Activated CD8-positive, alpha-beta memory T cell treated with anti-CD3 and anti-CD28 coated beads for 24 hours (primary cell): ENCODE data around the gene CES4A.
"Not testable (repeated sequence)": the region's sequence is repeated elsewhere in the genome, so short reads cannot be mapped to it uniquely, and the experiment has no call there.

Source experiments
- DNase-seq: peaks from one replicate; pipeline ENCODE4 v3.0.0-alpha.2; 2020

The CES4A gene

DNA sequence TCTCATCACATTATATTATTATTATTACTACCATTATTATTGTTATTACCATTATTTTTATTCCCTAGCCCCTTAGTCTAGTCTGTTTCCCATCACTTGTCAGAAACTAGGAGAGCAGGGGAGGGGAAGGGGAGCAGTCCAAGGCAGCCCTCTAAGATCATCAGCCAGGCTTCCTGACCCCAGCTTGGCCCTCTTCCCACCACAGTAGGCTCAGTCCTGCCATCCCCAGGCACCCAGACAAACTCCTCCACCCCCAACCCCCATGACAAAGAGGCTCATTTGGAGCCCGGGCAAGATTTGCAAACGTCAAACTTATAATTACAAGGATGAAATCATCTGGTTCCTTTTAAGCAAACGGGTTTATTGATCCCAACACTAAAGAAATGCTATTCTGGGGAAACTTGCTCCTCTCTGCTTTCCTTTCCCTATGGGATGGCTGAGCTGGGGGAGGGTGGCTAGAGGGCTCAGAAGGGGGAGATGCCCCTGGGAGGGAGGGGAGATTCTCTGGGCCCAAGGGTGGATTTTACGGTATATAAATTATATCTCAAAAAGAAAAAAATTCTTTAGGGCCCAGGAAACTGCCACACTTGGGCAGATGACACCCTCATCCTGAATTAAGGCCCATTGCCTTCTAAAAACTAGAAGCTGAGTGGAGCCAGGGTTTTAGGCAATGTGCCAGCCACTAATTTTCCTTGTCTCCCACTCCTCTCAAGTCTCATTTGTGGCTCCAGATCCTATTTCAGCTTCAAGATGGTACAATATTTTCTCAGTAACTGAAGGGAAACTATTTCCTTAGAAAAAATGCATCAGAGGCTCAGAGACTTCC lies 36.2 kb downstream of the CES4A start:
- peak; percentile 33 for DNase-seq

DNA sequence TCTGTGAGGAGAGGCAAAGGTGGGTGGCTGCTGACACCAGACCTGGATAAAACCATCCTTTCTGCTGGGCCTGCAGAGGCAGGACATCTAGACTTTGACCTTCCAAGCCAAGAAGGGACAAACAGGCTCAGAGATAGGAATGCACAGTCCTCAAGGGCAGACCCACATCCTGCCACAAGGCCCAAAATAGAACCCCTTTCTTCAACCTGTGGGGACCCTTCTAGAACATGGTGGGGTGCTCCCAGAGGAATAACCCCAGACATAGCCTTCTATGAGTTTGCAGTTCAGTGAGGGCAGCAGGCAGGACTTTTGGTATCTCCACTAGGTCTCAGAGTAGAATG lies 36.8 kb downstream of the CES4A start:
- DNase-seq = peak; percentile 40

DNA sequence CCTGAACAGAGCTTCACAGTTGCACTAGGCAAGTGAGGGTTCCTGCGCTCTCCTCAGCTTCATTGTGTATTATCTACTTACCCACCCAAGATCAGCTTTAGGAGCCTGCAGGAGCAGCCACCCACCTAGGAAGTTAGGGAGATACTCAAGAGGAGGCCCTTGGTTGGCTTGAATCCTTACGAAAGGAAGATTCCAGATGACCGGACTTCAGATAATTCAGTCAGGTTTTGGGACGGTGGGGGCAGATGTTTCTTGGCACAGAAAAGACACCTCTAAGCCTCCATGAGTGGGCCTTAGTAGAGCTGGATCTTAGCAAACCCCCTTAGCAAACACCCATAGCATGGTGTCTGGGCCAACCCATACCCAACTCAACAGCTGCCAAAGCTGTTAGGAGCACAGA lies 38.2 kb downstream of the CES4A start:
- peak; percentile 40 for DNase-seq

DNA sequence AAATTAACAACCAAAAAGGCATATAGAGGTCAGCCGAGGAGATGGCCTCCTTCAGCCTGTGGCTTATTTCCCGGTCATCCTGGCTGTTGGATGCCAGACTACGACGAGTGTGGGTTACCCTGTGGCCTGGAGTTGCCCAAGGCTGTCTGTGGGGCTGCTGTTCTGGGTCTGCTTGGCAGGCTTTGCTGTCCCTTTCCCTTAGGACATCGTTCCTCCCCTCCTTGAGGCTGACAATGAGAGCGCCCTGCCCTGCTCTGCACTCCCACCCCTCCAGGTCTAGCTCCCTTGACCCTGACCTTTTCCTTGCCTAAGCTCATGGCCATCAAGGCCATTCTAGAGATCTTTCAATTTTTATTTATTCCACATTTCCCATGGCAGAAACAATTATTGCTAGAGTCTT lies 38.7 kb downstream of the CES4A start:
- peak; percentile 43 for DNase-seq

DNA sequence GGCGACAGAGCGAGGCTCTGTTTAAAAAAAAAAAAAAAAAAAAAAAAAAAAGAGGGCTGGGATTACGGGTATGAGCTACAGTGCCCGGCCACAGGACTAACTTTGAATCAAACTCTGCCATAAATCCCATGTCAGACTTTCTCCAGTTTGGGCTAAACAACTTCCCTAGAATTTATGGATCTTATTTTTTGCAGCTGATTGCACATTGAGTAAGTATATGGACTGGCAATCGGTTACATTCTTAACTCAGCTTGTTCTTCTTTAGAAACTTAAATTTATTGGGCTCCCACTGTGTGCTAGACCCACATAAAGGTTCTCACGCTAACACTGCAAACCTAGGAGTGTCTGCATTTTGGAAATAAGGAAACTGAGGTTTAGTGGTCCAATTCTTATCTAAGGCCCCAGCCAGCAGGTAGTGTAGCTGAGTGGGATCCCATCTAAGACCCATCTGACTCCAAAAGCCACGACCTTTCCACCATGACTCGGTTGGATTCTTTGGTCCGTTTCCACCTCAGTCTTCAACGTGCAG lies 39.8 kb downstream of the CES4A start:
- no peak for DNase-seq

DNA sequence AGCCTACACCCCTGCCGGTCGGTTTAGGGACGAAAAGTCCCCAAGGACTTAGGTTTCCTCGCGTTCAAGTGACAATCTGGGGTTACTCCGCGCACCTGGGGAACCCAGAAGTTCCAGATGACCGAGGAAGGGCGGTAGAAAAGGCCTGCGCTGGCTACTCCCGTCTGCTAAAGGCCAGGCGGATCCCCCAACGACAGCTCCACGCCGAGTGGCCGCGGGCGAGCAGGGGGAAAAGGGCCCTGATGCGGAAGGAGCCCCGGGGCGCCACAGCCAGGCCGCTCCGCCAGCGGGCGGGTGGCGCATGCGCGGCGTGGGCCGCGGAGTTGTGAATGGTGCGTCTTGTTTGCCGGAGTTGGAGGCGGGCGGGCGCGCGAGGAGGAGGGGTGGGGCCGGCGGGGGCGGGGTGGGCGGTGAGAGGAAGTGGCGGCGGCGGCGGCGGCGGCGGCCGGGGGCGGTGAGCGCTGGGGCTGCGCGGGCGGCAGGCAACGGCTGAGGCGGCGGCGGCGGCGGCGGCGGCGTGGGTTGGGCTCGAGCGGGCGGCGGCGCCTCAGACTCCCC lies 40.4 kb downstream of the CES4A start, which contains the start of gene CBFB:
CBFB (plus strand) TSS at position 454 of the 558 bp plus-strand sequence. CDS start 259 bp downstream, outside the sequence.
- peak; percentile 96 for DNase-seq

DNA sequence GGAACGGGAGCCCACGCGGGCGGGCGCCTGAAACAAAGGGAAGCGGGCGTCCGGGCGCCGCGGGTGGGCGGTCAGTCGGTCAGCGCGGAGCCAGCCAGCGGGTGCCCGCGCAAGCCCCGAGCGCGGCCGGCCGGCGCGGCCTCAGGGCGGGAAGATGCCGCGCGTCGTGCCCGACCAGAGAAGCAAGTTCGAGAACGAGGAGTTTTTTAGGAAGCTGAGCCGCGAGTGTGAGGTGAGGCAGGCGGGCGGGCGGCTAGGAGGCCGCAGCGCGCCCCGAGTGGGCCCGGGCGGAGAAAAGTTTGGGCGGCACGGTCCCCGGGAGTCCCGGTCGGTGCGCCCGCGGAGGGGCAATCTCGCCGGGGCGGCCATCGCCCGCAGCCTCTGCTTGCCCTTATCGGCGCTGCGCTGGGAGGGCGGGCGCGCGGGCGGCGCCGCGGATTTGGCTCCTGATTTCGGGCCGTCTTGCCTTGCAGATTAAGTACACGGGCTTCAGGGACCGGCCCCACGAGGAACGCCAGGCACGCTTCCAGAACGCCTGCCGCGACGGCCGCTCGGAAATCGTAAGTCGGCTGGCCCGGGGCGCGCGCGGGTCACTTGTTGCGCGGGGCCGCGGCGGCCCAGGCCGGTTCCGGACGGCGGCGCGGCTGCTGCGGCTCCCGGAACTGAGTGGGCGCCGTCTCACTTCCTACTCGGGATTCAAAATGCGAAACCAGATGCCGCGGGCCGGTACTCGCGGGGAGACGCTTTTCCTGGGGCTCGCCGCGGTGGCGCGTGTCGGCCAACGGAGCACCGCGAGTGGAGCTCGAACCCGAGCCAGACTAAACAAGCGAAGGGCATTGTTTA lies 41.1 kb downstream of the CES4A start:
- DNase-seq = peak; percentile 88

DNA sequence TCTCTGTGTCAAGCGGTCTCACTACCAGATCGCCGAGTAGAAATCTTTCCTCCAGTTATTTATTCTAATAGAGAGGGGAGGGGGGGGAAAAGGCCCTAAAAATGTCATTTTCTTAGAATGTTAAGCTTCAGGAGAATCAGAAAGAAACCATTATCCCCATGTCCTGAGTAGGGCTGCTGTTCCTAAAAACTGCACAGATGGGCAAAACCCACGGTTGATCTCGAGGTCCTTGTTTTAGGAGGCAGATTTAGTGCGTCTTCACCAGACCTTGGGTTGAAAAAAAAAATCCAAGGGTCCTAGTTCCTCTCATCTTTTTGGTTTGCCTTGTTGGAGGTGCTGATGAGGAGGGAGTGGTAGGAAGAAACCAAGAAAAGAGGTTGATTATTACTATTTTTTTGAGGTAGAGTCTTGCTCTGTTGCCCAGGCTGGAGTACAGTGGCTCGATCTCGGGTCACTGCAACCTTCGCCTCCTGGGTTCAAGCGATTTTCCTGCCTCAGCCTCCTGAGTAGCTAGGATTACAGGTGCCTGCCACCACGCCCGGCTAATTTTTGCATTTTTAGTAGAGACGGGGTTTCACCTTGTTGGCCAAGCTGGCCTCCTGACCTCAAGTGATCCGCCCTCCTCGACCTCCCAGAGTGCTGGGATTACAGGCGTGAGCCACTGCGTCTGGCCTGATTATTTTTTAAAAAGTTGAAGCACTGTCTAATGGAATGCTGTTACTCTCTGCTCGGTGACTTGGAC lies 42.0 kb downstream of the CES4A start:
- DNase-seq = peak; percentile 52

DNA sequence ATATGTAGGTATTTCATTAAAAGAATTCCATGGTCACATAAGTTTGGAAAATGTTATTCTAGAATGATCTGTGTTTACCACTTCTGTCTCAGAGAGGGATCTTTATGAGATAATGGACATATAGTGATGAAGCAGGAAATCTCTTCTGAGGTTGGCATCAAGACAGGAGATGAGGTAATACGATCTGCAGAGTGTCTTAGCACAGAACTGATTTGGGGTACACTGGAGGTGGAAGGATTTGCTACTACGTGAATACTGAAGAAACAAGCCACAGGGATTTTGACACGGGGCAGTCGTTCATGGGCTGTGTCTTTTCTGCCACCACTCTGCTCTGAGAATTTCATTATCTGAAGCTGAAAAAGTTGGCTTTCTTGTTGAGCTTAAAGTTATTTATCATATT lies 46.1 kb downstream of the CES4A start:
- no peak for DNase-seq

DNA sequence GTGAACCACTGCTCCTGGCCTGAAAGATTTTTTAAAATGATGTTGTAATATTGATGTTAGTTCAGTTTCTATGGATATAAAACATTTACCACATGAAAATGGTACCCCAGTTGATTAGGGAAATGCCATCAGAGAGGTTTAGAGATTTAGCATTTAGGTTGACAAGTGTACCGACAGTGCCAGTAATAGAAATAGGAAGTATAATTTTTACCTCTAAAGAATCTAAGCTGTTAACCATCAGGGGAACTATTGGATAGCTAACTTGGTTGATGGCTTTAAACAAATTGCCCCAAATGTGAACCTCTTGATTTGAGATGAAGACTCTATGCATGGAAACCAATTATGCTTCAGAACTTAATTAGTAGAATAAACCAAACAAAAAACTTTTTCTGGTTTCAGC lies 47.0 kb downstream of the CES4A start:
- no peak for DNase-seq

DNA sequence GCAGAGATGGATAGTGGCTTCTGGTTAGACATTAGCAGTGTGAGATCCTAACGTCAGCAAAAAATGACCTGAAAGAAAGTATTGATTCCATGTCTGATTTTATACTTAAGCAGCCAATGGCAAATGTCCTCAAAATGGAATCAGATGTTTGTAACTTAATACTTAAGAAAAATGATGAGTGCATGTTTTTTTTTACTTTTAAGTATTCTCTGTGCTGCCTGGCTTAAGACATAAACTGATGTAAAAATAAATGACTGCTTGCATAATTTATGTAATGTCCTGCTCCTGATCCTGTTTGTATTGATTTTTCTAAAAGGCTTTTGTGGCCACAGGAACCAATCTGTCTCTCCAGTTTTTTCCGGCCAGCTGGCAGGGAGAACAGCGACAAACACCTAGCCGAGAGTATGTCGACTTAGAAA lies 47.9 kb downstream of the CES4A start:
- no peak for DNase-seq

DNA sequence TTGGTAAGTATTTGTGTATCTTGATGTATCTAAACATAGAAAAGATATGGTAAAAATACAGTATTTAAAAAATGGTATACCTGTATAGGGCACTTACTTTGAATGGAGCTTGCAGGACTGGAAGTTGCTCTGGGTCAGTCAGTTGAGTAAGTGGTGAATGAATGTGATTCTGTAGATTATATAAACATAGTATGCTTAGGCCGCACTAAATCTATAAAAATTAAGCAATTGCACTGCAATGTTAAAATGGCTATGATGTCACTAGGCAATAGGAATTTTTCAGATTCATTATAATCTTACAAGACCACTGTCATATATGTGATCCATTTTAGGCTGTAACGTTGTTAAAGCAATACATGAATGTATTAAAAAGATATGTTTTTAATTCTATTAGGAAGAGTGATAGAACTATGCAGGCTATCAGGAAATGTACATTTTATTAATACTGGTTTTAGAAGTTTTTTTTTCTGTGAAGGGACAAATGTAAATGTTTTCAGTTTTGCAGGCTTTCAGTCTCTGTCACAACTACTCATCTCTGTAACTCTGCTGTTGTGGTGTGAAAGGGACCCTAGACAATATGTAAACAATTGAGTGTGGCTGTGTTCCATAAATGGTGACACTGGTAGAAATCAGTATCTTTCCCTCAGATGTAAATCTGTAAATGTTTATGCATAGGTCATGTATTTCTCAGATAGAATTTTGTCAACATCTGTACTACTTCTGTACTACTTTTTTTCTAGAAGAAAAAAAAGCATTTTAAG lies 51.1 kb downstream of the CES4A start:
- DNase-seq = no peak

DNA sequence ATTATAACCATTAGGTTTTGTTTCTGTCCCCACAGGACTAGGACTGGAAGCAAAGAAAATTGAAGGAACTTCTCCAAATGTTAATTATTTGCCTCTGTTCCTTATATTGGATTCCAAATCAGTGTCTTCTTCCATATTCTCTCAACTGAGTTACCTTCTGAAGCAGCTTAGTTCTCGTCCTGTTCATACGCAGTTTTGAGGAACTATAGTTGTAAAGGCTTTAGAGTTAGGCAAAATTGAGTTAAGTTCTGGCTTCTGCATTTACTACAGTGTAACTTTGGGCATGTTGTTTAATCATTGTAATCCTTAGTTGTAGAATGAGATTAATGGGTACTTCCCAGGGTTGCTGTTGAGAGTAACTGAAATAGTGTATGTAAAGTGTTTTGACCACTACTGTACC lies 51.8 kb downstream of the CES4A start:
- DNase-seq = no peak

DNA sequence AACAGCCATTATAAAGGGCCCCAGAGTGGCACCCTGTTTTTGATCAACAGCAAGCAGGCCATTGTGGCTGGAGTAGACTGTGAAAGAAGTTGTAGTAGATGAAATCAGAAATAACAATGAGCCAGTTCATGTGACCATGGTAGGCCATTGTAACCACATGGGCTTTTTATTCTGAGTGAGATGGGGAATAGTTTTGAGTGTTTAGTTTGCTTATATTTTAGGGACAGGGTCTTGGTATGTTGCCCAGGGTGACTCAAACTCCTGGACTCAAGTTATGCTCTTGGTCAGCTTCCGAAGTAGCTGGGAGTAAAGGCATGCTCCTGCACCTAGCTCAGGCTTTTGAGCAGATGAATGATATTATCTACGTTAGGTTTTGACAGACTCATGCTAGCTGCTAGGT lies 52.5 kb downstream of the CES4A start:
- no peak for DNase-seq

DNA sequence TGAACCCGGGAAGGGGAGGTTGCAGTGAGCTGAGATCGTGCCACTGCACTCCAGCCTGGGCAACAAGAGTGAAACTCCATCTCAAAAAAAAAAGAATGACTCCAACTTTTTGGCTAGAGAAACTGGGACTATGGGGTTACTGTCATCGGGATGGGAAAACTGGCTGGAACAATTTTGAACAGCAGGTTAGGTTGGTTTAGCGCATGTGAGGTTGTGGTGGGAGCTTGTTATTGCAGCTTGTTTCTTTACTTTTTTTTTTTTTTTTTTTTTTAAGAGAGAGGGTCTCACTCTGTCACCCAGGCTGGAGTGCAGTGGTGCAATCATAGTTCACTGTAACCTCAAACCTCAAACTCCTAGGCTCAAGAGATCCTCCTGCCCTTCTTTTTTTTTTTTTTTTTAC lies 53.1 kb downstream of the CES4A start:
- DNase-seq = not testable (repeated sequence)

DNA sequence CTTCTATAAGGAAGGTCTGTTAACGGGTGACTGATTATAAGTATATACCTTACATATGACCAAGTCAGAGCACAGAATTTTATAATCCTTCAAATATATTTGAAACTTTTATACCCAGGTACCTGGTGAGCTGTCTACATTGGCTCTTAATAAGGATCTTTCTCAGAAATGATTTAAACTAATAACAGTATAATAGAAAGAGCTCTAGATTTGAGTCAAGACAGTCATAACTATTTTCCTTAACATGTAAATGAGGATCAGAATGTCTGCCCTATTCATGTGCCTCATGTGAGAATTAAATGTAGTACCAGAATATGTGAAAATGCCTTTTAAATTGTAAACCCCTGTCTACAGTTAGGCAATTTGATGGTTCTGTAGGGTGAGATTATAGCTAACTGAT lies 55.0 kb downstream of the CES4A start:
- DNase-seq = no peak

DNA sequence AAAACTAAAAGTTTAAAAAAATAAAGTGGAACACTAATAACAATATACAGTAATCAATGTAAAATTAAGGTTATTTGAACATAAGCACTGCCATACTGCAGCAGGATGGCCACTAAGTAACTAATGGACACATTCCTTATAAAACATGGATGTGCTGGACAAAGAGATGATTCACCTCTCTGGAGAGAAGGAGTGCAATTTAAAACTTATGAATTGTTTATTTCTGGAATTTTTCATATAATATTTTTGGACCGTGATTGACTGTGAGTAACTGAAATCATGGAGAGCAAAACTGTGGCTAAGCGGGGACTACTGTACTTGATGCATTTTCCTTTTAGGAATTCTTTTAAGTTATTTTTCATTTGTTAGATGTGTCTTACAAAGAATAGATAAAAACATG lies 62.4 kb downstream of the CES4A start:
- no peak for DNase-seq

DNA sequence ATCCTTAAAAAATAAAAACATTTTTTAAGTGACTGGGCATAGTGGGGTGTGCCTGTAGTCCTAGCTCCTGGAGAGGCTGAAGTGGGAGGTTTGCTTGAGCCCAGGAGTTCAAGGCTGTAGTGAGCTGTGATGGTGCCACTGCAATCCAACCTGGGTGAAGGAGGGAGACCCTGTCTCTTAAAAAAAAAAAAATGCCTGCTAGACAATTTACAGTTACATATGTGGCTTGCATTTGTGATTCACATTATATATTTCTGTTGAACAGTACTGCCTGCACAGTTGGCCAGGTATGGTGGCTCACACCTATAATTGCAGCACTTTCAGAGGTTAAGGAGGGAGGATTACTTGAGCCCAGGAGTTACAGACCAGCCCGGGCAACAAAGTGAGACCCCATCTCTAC lies 64.0 kb downstream of the CES4A start:
- no peak for DNase-seq

DNA sequence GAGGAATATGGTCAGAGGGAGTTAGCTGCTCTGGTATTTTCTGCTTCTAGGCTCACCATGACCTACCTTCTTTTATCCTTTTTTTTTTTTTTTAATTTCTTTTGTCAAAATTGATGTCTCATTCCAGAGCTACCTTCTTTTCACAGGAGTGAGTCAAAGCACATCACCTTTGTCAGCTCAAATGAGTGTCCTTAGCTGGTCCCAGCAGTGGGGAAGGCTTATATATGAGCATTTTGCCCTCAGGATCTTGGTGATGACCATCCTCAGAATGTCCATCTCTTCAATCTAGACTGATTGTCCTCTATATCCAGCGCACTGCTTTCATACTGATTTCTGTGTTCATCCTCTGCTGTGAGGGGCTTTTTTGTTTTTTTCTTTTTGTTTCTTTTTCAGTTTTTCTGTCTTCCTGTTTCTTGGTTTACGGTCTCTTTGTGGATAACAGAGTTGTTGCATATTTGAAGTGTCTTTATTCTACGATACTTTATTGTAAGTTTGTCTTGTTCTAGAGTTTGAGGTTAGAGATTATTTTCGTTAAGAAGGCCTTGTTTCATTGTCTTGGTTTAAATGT lies 65.5 kb downstream of the CES4A start:
- no peak for DNase-seq

DNA sequence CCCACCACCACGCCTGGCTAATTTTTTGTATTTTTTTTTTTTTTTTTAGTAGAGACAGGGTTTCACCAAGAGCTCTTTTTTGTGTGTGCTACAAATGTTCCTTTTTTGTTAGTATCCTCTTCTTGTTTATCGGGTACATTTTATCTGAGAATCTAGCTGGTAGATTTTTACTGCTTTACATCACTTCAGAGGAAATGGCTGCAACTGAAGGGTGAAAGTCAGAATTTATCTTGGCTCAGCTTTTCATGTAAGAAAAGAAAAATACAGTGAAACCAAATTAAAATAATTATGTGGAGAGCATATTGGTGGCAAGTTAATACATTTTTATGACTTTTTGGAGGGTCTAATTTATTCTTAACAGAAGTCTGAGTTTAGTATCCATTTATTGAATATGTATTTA lies 66.5 kb downstream of the CES4A start:
- DNase-seq = no peak

DNA sequence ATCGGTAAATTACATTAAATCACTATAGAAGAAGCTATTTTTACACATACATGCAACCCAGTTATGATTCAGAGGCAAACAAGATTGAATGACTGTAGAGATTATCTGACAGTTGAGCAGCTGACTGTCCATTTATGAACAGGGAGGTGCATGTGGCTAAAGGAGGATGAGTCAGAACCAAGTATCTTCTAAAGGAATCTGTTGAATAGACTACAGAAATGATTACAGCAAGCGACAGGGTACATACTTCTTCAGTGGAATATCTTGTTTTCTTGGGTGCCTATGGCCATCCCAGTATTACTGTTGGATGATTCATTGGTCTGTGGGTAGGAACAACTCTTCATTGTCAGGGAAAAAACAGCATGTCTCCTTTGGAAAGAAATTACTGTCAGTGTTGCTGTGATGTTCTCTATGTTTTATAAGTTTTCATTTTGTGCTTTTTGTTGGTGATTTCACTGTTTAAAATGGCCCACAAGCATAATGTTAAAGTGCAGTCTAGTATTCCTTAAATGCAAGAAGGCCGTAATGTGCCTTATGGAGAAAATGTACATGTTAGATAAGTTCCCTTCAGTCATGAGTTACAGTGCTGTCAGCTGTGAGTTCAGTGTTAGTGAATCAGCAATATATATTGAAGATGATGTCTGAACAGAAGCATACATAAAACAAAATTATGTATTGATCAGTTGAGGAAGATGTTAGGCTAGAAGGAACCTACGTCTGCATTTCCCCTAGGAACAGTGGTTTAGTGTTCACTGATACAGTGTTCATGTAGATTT lies 67.5 kb downstream of the CES4A start:
- no peak for DNase-seq
